ENCODE data around the gene ZAP70.

- TF ChIP-seq EZH2 (IDR thresholded peaks at IDR 0.05; ENCODE audit: insufficient read depth, poor library complexity, severe bottlenecking), result no peak
- no peak for TF ChIP-seq EZH2phosphoT487 (IDR thresholded peaks at IDR 0.05; ENCODE audit: insufficient read depth, low read depth)
These were observed 39.3 kb downstream of the ZAP70 start for GRCh38 chr2:97752342-97753334.

Data from GM23248 (cell line).